ENCODE results near the gene ITLN1. TPM values are rescaled to one million over a fixed set of nuclear protein-coding genes. Genes with fewer than 3 reads are reported as not detected.

The ITLN1 gene
- total and polyA plus RNA-seq, 12 donors, result 0.41 to 4.1 (median 2.4) TPM; not detected in 7

GRCh38 chr1:160853754-160854153 is 31.2 kb downstream of the ITLN1 start:
- no peaks in the 10 kb centered on the region for H3K27me3 ChIP-seq
- TF ChIP-seq POLR2A (IDR thresholded peaks at IDR 0.05), result no peak
- DNase-seq, result no peak
- no peaks in the 10 kb centered on the region for H3K9me3 ChIP-seq (replicated peaks in 1 of 3)
- 83 to 95% (median 90%) methylated on average over 2 of the region's 2 CpGs for WGBS, 4 donors
- no peak overlapping the region for H3K4me3 ChIP-seq
- H3K27ac ChIP-seq, result no peak overlapping the region
- intact Hi-C loops (cut with DNase I), result no loop called here
- no peaks in the 10 kb centered on the region for H3K4me1 ChIP-seq (replicated peaks in 1 of 2)
- H3K36me3 ChIP-seq (replicated peaks in 1 of 2), result no peaks in the 10 kb centered on the region

- WGBS, 4 donors, result 83 to 87% (median 84%) methylated on average over 3 of the region's 3 CpGs
- H3K27me3 ChIP-seq, result no peaks in the 10 kb centered on the region
- intact Hi-C loops (cut with DNase I), result no loop called here
Observed at GRCh38 chr1:160853014-160853413, 32.0 kb downstream of the ITLN1 start.

GRCh38 chr1:160850993-160851392 is 34.0 kb downstream of the ITLN1 start:
- WGBS, 4 donors, result 83 to 87% (median 84%) methylated on average over 7 to 8 of the region's 8 CpGs
- DNase-seq, result no peak
- H3K4me3 ChIP-seq, result no peak overlapping the region
- no peaks in the 10 kb centered on the region for H3K9me3 ChIP-seq (replicated peaks in 1 of 3)
- TF ChIP-seq POLR2A (IDR thresholded peaks at IDR 0.05) (no peak), CTCF (IDR thresholded peaks at IDR 0.05) (no peak)
- no peaks in the 10 kb centered on the region for H3K27me3 ChIP-seq
- H3K27ac ChIP-seq, result no peak overlapping the region
- H3K36me3 ChIP-seq (replicated peaks in 1 of 2), result no peaks in the 10 kb centered on the region
- intact Hi-C loops (cut with DNase I), result no loop called here
- H3K4me1 ChIP-seq (replicated peaks in 1 of 2), result no peaks in the 10 kb centered on the region

More at GRCh38 chr1:160853014-160853413, 32.0 kb downstream of the ITLN1 start:
- Histone ChIP-seq H3K27ac (no peak overlapping the region), H3K4me1 (replicated peaks in 1 of 2) (no peaks in the 10 kb centered on the region), H3K36me3 (replicated peaks in 1 of 2) (no peaks in the 10 kb centered on the region), H3K4me3 (no peak overlapping the region), H3K9me3 (replicated peaks in 1 of 3) (no peaks in the 10 kb centered on the region)
- no peak for TF ChIP-seq POLR2A (IDR thresholded peaks at IDR 0.05)
- TF ChIP-seq CTCF (IDR thresholded peaks at IDR 0.05), result no peak
- no peak for DNase-seq

GRCh38 chr1:160850541-160850940 is 34.4 kb downstream of the ITLN1 start:
- no peak for TF ChIP-seq CTCF (IDR thresholded peaks at IDR 0.05)
- TF ChIP-seq POLR2A (IDR thresholded peaks at IDR 0.05), result no peak
- Histone ChIP-seq H3K36me3 (replicated peaks in 1 of 2) (no peaks in the 10 kb centered on the region), H3K4me3 (no peak overlapping the region), H3K4me1 (replicated peaks in 1 of 2) (no peaks in the 10 kb centered on the region), H3K27me3 (no peaks in the 10 kb centered on the region), H3K9me3 (replicated peaks in 1 of 3) (no peaks in the 10 kb centered on the region), H3K27ac (no peak overlapping the region)
- no peak for DNase-seq
- intact Hi-C loops (cut with DNase I), result no loop called here
- WGBS, 4 donors, result 71 to 74% (median 72%) methylated on average over 5 of the region's 5 CpGs

GRCh38 chr1:160846281-160846680 is 38.7 kb downstream of the ITLN1 start:
- H3K36me3 ChIP-seq (replicated peaks in 1 of 2), result no peaks in the 10 kb centered on the region
- H3K4me1 ChIP-seq (replicated peaks in 1 of 2), result no peaks in the 10 kb centered on the region
- no peaks in the 10 kb centered on the region for H3K9me3 ChIP-seq (replicated peaks in 1 of 3)
- intact Hi-C loops (cut with DNase I), result no loop called here
- H3K4me3 ChIP-seq, result no peak overlapping the region
- no peak for DNase-seq
- no peaks in the 10 kb centered on the region for H3K27me3 ChIP-seq
- 80 to 88% (median 87%) methylated on average over 12 of the region's 12 CpGs for WGBS, 4 donors
- no peak overlapping the region for H3K27ac ChIP-seq
- TF ChIP-seq POLR2A (IDR thresholded peaks at IDR 0.05) (no peak), CTCF (IDR thresholded peaks at IDR 0.05) (no peak)
